ENCODE results near the gene UGT2B7.
"Not testable (repeated sequence)": the region's sequence is repeated elsewhere in the genome, so short reads cannot be mapped to it uniquely, and the experiment has no call there.

Gene UGT2B7

DNA sequence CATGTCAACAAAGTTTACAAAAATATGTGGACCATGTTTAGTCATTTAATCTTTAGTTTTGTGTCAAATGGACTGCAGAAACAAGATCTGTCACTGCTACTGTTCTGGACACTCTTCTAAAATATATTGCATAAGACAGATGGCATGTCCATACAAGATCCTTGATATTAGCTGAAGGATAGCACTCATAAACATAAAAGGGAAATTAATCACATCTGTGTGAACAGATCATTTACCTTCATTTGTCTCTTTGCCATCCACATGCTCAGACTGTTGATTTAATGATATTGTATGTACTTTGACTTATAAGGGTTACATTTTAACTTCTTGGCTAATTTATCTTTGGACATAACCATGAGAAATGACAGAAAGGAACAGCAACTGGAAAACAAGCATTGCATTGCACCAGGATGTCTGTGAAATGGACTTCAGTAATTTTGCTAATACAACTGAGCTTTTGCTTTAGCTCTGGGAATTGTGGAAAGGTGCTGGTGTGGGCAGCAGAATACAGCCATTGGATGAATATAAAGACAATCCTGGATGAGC is at the start of gene UGT2B7:
Gene UGT2B7 (plus strand): TSS at position 364 of the 546 bp plus-strand sequence. CDS start 47 bp downstream, at position 411.
- no peak for DNase-seq

- DNase-seq, result no peak
These were observed 46.4 kb upstream of the UGT2B7 start for GRCh38 chr4:69049860-69050259.

GRCh38 chr4:69050853-69051575 is 45.3 kb upstream of the UGT2B7 start:
- DNase-seq, result not testable (repeated sequence)

- DNase-seq, result no peak
These were observed 44.7 kb upstream of the UGT2B7 start for GRCh38 chr4:69051576-69051943.

DNA sequence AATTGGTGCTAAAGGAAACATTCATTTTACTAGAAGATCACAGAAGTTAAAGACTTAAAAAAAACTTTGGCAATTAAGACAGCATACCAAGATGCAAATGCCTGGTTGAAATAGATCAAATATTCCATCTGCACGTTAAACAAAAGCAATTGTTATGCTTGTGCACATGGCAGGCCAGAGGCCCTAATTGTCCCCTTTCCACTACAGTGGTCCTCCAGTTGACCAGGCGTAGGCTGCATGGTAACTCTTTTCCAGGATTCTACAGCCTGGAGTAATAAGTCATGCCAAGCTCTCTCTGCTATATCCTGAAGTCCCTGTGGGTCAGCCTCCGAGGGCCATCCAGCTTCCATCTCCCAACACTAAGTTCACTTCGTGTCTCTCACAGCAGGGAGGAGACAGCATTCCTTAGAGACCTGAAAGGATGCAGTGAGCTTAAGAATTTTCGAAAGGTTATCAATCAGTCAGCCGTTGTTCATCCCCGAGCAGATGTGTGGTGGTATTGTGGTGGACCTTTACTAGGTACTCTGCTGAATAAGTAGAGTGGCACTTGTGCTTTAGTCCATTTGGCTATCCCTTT is 42.9 kb upstream of the UGT2B7 start:
- DNase-seq, result not testable (repeated sequence)

DNA sequence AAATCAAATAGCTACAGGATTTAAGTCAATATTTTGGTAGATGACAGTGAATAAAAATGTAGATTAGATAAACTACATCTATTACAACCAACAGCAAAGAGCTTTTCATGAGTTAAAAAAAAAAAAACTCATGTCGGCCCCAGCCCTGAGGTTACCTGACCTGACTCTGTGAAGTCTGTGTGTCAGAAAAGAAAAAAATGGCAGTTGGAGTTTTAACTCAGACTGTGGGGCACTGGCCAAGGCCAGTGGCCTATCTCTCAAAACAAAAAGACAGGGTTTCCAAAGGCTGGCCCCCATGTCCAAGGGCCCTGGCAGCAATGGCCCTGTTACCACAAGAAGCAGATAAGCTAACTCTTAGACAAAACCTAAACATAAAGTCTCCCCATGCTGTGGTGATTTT is 42.2 kb upstream of the UGT2B7 start:
- DNase-seq, result not testable (repeated sequence)

GRCh38 chr4:69054578-69055200 is 41.6 kb upstream of the UGT2B7 start:
- DNase-seq, result peak; percentile 50

- no peak for DNase-seq
These were observed 40.1 kb upstream of the UGT2B7 start for GRCh38 chr4:69056150-69056549.

GRCh38 chr4:69056921-69057550 is 39.2 kb upstream of the UGT2B7 start:
- DNase-seq, result peak; percentile 11

GRCh38 chr4:69057620-69058409 is 38.5 kb upstream of the UGT2B7 start:
- peak; percentile 6 for DNase-seq

DNA sequence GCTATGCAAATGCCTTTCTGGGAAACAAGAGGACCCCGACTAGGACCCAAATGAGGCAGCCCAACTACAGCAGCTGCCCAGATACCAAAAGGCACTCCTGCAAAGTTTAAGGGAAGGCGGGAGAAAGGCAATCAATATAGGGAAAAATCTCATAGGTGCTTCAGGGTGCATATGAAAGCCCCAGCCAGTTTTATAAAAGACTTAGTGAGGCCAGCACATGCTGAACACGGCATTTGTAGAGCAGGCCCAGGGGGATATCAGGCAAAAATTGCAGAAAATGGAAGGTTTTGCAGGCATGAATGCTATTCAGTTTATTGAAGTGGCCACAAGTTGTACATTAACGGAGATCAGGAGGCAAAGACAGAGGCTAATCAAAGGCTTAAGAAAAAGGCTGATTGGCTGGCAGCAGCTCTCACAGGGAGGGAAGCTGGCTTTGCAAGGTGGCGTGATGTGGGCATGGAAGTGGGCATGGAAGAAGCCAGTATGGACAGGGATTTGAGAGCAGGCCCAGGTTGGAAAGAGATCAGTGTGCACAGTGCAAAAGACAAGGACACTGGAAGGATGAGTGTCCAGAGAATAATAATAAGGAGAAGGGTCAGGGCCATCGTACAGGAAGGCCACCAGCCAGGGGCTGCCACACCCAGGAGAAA is 37.7 kb upstream of the UGT2B7 start:
- no peak for DNase-seq

- peak; percentile 36 for DNase-seq
These were observed 35.5 kb upstream of the UGT2B7 start for GRCh38 chr4:69060651-69061308.

GRCh38 chr4:69064391-69064790 is 31.9 kb upstream of the UGT2B7 start:
- peak; percentile 6 for DNase-seq

- peak; percentile 62 for DNase-seq
These were observed 29.3 kb upstream of the UGT2B7 start for GRCh38 chr4:69066945-69067344.

DNA sequence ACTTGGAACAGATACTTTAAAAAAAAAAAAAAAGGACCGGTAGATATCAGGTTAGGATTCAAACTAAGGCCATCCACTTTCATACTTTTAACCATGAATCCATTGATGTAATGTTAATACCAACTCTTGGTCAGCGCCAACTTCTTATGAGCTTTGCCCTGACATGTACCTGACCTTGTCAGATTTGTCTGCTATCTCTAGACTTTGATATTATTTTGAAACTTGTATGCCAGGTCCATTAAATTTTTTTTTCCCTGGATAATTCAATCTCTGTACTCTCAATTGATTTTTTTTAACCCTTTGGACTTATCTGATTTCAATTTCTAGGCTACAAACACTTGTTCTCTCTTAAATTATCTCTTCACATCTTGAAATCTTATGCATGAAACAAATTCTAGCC is 27.2 kb upstream of the UGT2B7 start:
- DNase-seq, result no peak

DNA sequence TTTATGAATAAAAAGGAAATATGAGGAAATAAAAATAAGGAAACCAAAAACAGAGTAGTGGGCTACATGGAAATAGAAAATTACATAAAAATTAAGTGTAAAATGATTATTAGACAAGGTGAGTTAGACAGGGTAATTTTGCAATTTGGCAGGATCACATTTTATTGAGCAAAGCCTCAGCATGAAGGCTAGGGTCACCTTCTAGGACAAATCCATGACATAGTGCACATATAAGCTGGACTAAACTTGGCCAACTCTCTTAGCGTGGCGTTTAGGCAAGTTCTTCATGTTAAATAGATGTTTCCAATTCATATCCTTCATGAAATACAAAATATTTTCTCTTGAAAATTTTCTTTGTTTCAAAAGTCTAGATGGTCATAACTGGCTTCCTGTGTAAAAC is 25.7 kb upstream of the UGT2B7 start:
- no peak for DNase-seq

- no peak for DNase-seq
These were observed 25.0 kb upstream of the UGT2B7 start for GRCh38 chr4:69071286-69071685.

DNA sequence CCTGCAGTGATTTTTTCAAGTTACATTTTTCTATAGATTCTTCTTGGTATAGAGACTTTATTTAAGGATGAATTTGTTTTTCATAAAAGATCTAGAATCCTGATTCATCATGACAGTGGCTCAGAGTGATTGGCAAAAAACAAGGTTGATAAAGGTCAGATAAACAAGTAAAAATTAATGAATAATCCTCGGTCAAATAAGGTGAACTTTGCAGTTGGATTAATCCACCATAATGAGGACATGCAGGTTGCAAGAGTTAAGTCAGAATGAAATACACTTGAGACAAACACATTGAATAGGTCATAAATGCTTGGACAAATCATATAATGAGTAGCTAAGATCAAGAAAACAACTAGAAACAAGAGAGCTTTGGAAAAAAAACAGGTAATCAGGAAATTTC is 22.9 kb upstream of the UGT2B7 start:
- DNase-seq, result no peak

DNA sequence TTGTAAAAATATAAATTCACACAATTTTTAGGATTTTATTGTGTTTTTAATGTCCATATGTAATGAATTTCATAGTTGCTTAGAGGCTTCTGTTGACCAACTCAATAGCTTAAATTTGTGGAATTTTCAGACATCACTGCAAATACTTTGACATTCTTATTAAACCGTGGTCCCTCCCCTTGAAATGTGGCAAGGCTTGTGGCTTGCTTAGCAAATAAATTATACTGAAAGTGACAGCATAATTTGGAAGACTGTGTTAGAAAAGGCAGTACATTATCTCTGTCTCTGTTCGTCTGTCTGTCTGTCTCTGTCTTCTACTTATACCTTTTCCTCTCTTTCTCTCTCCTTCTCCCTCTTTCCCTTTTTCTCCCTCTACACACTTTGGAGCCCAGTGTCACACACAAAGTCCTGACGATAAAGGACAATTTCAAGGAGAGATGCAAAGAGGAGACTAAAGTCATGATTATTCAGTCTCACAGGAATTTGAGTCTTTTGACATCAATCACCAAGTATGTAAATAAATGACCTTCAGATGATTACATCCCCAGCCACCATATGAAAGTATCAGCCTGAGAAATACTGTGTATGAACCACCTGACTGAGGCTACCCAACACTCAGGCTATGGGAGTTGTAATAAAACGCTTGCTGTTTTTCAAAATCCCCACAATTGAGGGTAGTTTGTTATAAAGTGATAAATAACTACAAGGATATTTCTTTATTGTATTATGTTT is 21.0 kb upstream of the UGT2B7 start:
- no peak for DNase-seq

DNA sequence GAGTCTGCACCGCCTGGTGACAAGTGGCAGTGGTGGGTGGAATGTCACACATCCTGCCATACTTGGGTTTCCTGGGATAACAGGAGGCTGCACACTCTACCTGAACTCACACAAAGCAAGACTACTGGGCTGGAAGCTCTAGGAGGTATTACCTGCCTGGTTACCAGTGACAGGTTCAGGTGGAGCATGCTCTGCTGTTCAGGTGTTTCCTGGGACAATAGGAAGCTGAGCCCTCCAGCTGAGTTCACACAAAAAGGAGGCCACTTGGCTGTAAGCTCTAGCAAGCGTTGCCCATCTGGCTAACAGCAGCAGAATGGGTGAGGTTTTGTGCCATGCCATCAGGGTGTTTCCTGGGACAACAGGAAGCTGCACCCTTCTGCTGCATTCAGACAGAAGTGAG is 17.4 kb upstream of the UGT2B7 start:
- no peak for DNase-seq

GRCh38 chr4:69088473-69088872 is 7.8 kb upstream of the UGT2B7 start:
- DNase-seq, result no peak
